Pancreas (tissue), 10 donors: ENCODE measurements around the gene CCDC200. TPM values are rescaled to one million over a fixed set of nuclear protein-coding genes. Genes with fewer than 3 reads are reported as not detected.
"Not testable (repeated sequence)": the region's sequence is repeated elsewhere in the genome, so short reads cannot be mapped to it uniquely, and the experiment has no call there.

Experiments
- ATAC-seq, 4 donors: fragments of 200-7000 bp; cut with Tn5 transposase; one replicate each; pipeline versions ENCODE4 v1.8.0 to v1.9.1; 2020; ENCODE audit warnings: mild to moderate bottlenecking in 4 of 4, moderate library complexity in 4 of 4
- DNase-seq, 6 donors: peaks; one replicate each; pipeline ENCODE4 v3.0.0-alpha.2; 2020
- FAIRE-seq: peaks from 2 replicates; lab custom pipeline; 2012; peaks lifted over from hg19 to GRCh38; lab: Jason Lieb, UNC
- H3K27ac ChIP-seq, 4 donors: fragments of 200-600 bp; sonication (generic); 1 replicate in 3 of 4; 2 replicates in 1 of 4; pipeline versions ENCODE4 v1.5.0 to v1.8.0; 2020
- H3K27me3 ChIP-seq, 4 donors: fragments of 200-600 bp; one replicate each; pipeline ENCODE4 v1.8.0; 2021
- H3K36me3 ChIP-seq, 3 donors: fragments of 200-600 bp; sonication (generic) in 1 of 3; one replicate each; pipeline versions ENCODE4 v1.5.0 to v1.8.0; 2020 to 2021
- H3K4me1 ChIP-seq, 3 donors: fragments of 200-600 bp; one replicate each; pipeline ENCODE4 v1.8.0; 2021
- H3K4me3 ChIP-seq, 4 donors: fragments of 200-600 bp; sonication (generic) in 2 of 4; one replicate each; pipeline versions ENCODE4 v1.5.0 to v1.8.0; 2020 to 2021
- H3K9me3 ChIP-seq, 4 donors: fragments of 200-600 bp; one replicate each; pipeline ENCODE4 v1.8.0; 2021
- WGBS, 2 donors: extraction: QIAGEN DNeasy Blood & Tissue Kit; methylation state at CpG; one replicate each; pipeline ENCODE4 v1.1.7; 2013; 5-methylcytosine and 5-hydroxymethylcytosine counted together
- intact Hi-C, 3 donors: fragments of 100-400 bp; cut with DNase I; formaldehyde crosslinking; loops; one replicate each; pipeline versions ENCODE4 v1.11.1 to v1.14.2; 2022
- polyA plus RNA-seq, 2 donors: library from polyadenylated mRNA; stranded (reverse); fragments of 200-250 nt; gene quantifications; one replicate each; pipeline ENCODE4 v1.2.3, GENCODE V29; 2013
- total RNA-seq, 6 donors: library from RNA; stranded (reverse); fragmentation: NEBNext Ultra II Directional in 4 of 6; extraction: Animal tissue kit (Norgen Biotek cat#: 25700) in 4 of 6; gene quantifications; one replicate each; pipeline versions ENCODE4 v1.2.1 to v1.2.4, GENCODE V29; 2021 to 2023
- donor health status: healthy with polysubstance abuse.
- donor health status: DM: no; HTN: no; CAD: no; lungs with moderate emphysema.
- donor health status: DM: no; HTN: no; CAD: no.
- donor health status: control.
- donor health status: control.
- donor health status: Bipolar disorder and iron deficiency.
- donor health status: DM: yes; HTN: yes; CAD: no.
- donor health status: DM: no; HTN: no; CAD: no.
- donor health status: DM: no; HTN: no; CAD: no.
- donor health status: DM: yes; HTN: yes; CAD: no.

The CCDC200 gene
- total RNA-seq (under 1 TPM in 1 of 6 donors, not detected in 5; 0.51 TPM), polyA plus RNA-seq (under 1 TPM; 0.26 to 0.80 TPM)

DNA sequence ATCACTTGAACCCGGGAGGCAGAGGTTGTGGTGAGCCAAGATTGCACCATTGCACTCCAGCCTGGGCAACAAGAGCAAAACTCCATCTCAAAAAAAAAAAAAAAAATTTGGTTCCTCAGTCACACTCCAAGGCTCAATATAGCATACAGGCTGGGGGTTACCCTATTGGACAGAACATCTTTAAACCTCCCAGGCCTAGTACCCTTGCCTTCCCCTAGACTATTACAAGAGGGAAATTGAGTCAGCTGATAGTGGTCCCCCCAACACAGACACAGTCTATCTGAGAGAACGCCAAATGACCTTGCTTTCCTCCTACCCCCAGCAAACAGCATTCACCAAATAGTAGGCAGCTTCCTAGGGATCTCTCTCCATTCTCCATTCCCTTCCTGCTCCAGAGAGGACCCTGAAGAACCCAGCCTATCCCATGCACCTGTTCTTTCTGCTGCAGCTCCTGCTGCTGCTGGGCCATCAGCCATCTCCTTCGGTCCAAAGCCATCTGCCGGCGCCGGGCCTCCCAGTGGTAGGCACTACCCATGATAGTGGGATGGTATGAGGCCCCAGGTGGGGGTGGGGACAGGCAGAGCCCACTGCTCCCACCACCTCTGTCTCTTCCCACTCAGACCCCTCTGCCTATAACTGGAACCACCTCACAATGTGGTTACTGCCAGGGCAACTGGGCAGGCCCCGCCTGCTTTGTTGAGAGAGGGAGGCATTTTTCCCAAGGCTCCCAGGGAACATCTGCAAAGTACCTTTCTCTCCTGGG lies at the start of gene CCDC200:
Gene CCDC200 (minus strand): TSS at position 604 of the 763 bp plus-strand sequence. CDS start 69 bp downstream, at position 535.
- FAIRE-seq, H3K27me3 ChIP-seq, intact Hi-C loops, H3K4me3 ChIP-seq, H3K27ac ChIP-seq, DNase-seq, H3K4me1 ChIP-seq, H3K36me3 ChIP-seq, H3K9me3 ChIP-seq: not testable (repeated sequence)
- WGBS, 2 donors = no CpG with 5 or more reads among the region's 7 CpGs
- ATAC-seq = peak in 1 of 4 donors; percentile 25

DNA sequence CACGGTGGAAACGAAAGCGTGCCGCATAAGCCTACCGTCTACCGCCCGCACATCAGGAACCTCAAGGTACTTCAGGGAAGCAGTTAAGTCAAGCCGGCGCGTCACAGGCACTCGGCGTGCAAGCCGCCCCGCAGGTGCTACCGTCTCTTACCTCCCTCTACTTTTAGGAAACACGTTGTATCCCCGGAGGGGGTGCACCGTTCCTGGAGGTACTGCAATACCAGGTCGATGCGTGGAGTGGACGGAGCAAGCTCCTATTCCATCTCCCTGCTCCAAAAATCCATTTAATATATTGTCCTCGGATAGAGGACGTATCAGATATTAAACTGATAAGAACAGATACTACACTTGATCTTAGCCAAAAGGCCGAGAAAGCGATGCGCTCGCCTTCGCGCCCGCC lies 44.5 kb upstream of the CCDC200 start:
- H3K36me3 ChIP-seq, intact Hi-C loops, H3K27ac ChIP-seq, H3K27me3 ChIP-seq, H3K4me1 ChIP-seq, ATAC-seq, H3K9me3 ChIP-seq, H3K4me3 ChIP-seq, FAIRE-seq: not testable (repeated sequence)
- DNase-seq = peak in 1 of 6 donors; percentile 1
- WGBS, 2 donors = no CpG with 5 or more reads among the region's 30 CpGs

DNA sequence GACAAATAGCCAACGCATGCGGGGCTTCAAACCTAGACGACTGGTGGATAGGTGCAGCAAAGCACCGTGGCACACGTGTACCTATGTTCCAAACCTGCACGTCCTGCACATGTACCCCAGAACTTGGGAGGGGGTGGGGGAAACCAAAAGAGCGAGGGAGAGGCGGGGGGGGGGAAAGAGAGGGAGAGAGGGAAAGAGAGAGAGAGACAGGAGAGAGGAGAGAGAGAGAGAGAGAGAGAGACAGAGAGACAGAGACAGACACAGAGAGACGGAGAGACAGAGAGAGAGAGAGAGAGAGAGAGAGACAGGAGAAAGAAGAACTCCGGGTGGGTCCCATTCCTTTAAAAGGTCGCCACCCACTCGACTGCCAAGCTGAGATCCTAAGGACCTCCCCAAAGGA lies 44.1 kb upstream of the CCDC200 start:
- H3K4me1 ChIP-seq, H3K36me3 ChIP-seq, ATAC-seq, FAIRE-seq, H3K4me3 ChIP-seq, H3K9me3 ChIP-seq, H3K27ac ChIP-seq, intact Hi-C loops, H3K27me3 ChIP-seq: not testable (repeated sequence)
- DNase-seq = peak in 4 of 6 donors; percentile 0 to 5 (median 0)
- no CpG with 5 or more reads among the region's 12 CpGs for WGBS, 2 donors

DNA sequence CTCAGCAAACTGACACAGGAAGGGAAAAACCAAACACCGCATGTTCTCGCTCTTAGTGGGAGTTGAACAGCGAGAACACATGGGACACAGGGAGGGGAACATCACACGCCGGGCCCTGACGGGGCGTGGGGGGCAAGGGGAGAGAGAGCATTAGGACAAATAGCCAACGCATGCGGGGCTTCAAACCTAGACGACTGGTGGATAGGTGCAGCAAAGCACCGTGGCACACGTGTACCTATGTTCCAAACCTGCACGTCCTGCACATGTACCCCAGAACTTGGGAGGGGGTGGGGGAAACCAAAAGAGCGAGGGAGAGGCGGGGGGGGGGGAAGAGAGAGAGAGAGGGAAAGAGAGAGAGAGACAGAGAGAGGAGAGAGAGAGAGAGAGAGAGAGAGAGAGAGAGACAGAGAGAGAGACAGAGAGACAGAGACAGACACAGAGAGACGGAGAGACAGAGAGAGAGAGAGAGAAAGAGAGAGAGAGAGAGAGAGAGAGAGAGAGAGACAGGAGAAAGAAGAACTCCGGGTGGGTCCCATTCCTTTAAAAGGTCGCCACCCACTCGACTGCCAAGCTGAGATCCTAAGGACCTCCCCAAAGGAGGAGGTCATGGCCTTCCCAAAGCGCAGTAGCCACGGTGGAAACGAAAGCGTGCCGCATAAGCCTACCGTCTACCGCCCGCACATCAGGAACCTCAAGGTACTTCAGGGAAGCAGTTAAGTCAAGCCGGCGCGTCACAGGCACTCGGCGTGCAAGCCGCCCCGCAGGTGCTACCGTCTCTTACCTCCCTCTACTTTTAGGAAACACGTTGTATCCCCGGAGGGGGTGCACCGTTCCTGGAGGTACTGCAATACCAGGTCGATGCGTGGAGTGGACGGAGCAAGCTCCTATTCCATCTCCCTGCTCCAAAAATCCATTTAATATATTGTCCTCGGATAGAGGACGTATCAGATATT lies 42.4 kb upstream of the CCDC200 start:
- no CpG with 5 or more reads among the region's 43 CpGs for WGBS, 2 donors
- not testable (repeated sequence) for DNase-seq

DNA sequence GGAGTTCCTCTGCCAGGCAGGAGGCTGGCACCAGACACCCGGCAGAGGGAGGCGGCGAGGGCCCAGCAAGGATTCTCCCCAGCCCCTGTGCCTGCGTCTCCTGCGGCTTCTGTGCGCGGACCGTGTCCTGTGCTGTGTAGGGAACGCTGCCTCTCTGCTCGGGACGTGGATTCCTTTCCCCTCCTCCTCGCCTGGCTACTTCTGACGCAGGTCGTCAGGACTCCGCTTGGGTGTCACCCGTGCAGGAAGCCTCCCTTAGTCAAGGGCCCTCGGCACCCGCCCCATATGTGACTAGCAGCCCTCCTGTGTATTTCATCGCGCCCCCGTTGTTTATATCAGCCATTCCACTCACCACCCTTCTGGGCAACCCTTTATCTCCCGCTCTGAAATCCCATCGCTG lies 18.0 kb upstream of the CCDC200 start:
- DNase-seq, intact Hi-C loops, FAIRE-seq, H3K9me3 ChIP-seq, ATAC-seq, H3K27me3 ChIP-seq, H3K4me3 ChIP-seq, H3K4me1 ChIP-seq, H3K36me3 ChIP-seq: not testable (repeated sequence)
- 18 to 31% methylated on average over 10 to 12 of the region's 23 CpGs for WGBS, 2 donors
- peak overlapping the region in 1 of 4 donors; percentile 53 for H3K27ac ChIP-seq

More for the DNA sequence above, 42.4 kb upstream of the CCDC200 start:
- H3K4me1 ChIP-seq, H3K27ac ChIP-seq, intact Hi-C loops, H3K4me3 ChIP-seq, H3K27me3 ChIP-seq, FAIRE-seq, H3K9me3 ChIP-seq, H3K36me3 ChIP-seq: not testable (repeated sequence)
- peak in 2 of 4 donors; percentile 11 to 20 for ATAC-seq

DNA sequence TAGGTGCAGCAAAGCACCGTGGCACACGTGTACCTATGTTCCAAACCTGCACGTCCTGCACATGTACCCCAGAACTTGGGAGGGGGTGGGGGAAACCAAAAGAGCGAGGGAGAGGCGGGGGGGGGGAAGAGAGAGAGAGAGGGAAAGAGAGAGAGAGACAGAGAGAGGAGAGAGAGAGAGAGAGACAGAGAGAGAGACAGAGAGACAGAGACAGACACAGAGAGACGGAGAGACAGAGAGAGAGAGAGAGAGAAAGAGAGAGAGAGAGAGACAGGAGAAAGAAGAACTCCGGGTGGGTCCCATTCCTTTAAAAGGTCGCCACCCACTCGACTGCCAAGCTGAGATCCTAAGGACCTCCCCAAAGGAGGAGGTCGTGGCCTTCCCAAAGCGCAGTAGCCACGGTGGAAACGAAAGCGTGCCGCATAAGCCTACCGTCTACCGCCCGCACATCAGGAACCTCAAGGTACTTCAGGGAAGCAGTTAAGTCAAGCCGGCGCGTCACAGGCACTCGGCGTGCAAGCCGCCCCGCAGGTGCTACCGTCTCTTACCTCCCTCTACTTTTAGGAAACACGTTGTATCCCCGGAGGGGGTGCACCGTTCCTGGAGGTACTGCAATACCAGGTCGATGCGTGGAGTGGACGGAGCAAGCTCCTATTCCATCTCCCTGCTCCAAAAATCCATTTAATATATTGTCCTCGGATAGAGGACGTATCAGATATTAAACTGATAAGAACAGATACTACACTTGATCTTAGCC lies 12.4 kb upstream of the CCDC200 start:
- FAIRE-seq, H3K4me3 ChIP-seq, intact Hi-C loops, H3K27me3 ChIP-seq, DNase-seq, H3K27ac ChIP-seq, H3K9me3 ChIP-seq, H3K4me1 ChIP-seq, H3K36me3 ChIP-seq: not testable (repeated sequence)
- ATAC-seq = peak in 1 of 4 donors; percentile 25
- no CpG with 5 or more reads among the region's 34 CpGs for WGBS, 2 donors

DNA sequence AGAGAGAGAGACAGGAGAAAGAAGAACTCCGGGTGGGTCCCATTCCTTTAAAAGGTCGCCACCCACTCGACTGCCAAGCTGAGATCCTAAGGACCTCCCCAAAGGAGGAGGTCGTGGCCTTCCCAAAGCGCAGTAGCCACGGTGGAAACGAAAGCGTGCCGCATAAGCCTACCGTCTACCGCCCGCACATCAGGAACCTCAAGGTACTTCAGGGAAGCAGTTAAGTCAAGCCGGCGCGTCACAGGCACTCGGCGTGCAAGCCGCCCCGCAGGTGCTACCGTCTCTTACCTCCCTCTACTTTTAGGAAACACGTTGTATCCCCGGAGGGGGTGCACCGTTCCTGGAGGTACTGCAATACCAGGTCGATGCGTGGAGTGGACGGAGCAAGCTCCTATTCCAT lies 11.2 kb upstream of the CCDC200 start:
- DNase-seq, FAIRE-seq, H3K36me3 ChIP-seq, H3K9me3 ChIP-seq, H3K27ac ChIP-seq, H3K4me3 ChIP-seq, H3K27me3 ChIP-seq, intact Hi-C loops, H3K4me1 ChIP-seq: not testable (repeated sequence)
- 20% methylated on average over 1 of the region's 26 CpGs; no CpG with 5 or more reads in 1 of the 2 donors for whole genome bisulfite sequencing, 2 donors
- ATAC-seq = peak in 1 of 4 donors; percentile 14

DNA sequence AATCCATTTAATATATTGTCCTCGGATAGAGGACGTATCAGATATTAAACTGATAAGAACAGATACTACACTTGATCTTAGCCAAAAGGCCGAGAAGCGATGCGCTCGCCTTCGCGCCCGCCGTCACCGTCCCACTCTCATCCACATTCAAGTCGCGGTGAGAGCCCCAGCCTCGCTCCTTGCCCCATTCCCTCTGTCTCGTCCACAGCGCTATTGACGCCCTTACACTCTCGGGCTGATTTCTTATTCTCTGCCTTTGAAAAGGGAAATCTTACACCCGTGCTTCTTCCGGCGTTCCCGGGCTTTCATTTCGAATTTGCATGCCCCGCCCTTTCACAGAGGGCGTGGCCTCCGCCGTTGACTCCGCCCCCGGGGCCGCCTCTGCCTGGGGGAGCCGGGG lies 5.5 kb upstream of the CCDC200 start, which contains the start of gene RNU2-1:
Gene RNU2-1 (minus strand): TSS at position 101 of the 400 bp plus-strand sequence.
- WGBS, 2 donors = no CpG with 5 or more reads among the region's 31 CpGs
- ATAC-seq, FAIRE-seq, H3K36me3 ChIP-seq, H3K4me3 ChIP-seq, H3K27me3 ChIP-seq, intact Hi-C loops, DNase-seq, H3K27ac ChIP-seq, H3K9me3 ChIP-seq, H3K4me1 ChIP-seq: not testable (repeated sequence)

DNA sequence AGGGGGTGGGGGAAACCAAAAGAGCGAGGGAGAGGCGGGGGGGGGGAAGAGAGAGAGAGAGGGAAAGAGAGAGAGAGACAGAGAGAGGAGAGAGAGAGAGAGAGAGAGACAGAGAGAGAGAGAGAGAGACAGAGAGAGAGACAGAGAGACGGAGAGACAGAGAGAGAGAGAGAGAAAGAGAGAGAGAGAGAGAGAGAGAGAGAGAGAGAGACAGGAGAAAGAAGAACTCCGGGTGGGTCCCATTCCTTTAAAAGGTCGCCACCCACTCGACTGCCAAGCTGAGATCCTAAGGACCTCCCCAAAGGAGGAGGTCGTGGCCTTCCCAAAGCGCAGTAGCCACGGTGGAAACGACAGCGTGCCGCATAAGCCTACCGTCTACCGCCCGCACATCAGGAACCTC lies 4.8 kb upstream of the CCDC200 start:
- H3K36me3 ChIP-seq, intact Hi-C loops, ATAC-seq, DNase-seq, H3K9me3 ChIP-seq, H3K4me3 ChIP-seq, H3K27ac ChIP-seq, FAIRE-seq, H3K27me3 ChIP-seq, H3K4me1 ChIP-seq: not testable (repeated sequence)
- 0% methylated on average over 1 of the region's 15 CpGs; no CpG with 5 or more reads in 1 of the 2 donors for WGBS, 2 donors

DNA sequence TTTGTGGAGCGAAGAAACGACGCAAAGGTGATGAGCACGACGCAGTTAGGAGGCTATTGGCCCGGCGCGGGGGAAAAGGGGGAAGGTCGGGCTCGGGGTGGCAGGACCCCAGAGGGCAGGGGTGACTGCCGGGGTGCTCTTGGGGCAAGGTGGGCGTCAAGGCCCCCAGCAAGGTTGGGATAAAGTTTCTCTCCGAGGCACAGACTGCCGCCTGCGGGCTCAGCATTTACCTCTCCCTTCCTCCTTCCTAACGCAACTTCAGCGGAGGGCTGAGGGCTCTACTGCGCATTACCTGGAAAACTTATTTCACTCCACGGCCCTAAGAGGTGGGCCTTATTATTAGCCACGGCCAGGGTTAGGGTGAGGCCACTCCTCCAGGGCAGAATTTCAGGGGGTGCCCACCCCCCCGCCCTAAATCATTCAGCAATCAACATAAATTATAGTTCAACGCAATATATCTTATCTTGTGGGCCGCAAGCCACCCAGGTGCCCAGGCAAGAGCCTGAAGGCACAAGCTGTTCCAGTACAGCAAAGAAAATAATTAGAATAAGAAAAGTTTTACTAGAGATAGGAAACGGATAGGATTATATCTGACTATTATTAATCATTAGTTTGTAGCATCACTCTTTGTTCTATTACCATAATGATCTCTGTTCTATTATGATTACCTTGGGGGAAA lies 3.7 kb upstream of the CCDC200 start:
- H3K36me3 ChIP-seq, H3K27me3 ChIP-seq, FAIRE-seq, H3K9me3 ChIP-seq, H3K4me1 ChIP-seq, intact Hi-C loops, H3K4me3 ChIP-seq, ATAC-seq: not testable (repeated sequence)
- peak overlapping the region in 1 of 4 donors; percentile 1 for H3K27ac ChIP-seq
- DNase-seq = peak; percentile 56 to 96 (median 63)
- 73 to 74% methylated on average over 7 to 16 of the region's 24 CpGs for WGBS, 2 donors
